Measurements from ENCODE around the gene CTNNA1. TPM values are rescaled to one million over a fixed set of nuclear protein-coding genes. Genes with fewer than 3 reads are reported as not detected.

The CTNNA1 gene
- polyA plus RNA-seq, 3 donors: 56.6 to 84.5 (median 66.2) TPM

GRCh38 chr5:138709202-138709601 is 44.0 kb upstream of the CTNNA1 start:
- Histone ChIP-seq H3K27ac (ENCODE audit: low read depth in 1 of 2, low read length in 2 of 2) (no peak overlapping the region), H3K79me2 (ENCODE audit: insufficient read depth, low read length) (no peaks in the 10 kb centered on the region), H3K4me1 (ENCODE audit: control insufficient read depth in 1 of 2, insufficient read depth in 2 of 2, low read length in 2 of 2) (no peaks in the 10 kb centered on the region), H2AFZ (ENCODE audit: insufficient read depth, low read depth, low read length, poor library complexity, severe bottlenecking) (no peak overlapping the region), H3K36me3 (replicated peaks in 1 of 2; ENCODE audit: control insufficient read depth in 1 of 2, insufficient read depth in 2 of 2, low read length in 2 of 2) (no peaks in the 10 kb centered on the region), H3K4me3 (replicated peaks in 1 of 3; ENCODE audit: low read depth in 2 of 3, low read length in 3 of 3) (no peak overlapping the region), H3K9ac (ENCODE audit: insufficient read depth, low read length, poor library complexity, severe bottlenecking) (no peak overlapping the region), H3K9me3 (replicated peaks in 1 of 2; ENCODE audit: control insufficient read depth in 1 of 2, insufficient read depth in 1 of 2, low read length in 2 of 2) (no peaks in the 10 kb centered on the region), H3K4me2 (replicated peaks; ENCODE audit: extremely low read depth, low read length, poor library complexity, severe bottlenecking) (no peak overlapping the region), H4K20me1 (ENCODE audit: insufficient read depth, low read length) (no peaks in the 10 kb centered on the region), H3K27me3 (ENCODE audit: control insufficient read depth in 2 of 2, insufficient read depth in 2 of 2, low read length in 2 of 2) (no peaks in the 10 kb centered on the region)
- no peak for DNase-seq
- WGBS (ENCODE audit: insufficient coverage): 96% methylated on average over 7 of the region's 9 CpGs
- Mint-ChIP-seq H3K36me3 (no peaks in the 10 kb centered on the region), H3K27ac (no peak overlapping the region), H3K9me3 (no peaks in the 10 kb centered on the region), H3K4me1 (peaks cover 2% of the 10 kb centered on the region), H3K4me3 (no peak overlapping the region), H3K27me3 (ENCODE audit: low read depth in 3 of 3) (peaks cover 3 to 13% (median 11%) of the 10 kb centered on the region in 3 donors)
- TF ChIP-seq CTCF (IDR thresholded peaks at IDR 0.05): no peak
- intact Hi-C loops (cut with micrococcal nuclease): no loop called here

GRCh38 chr5:138711087-138711486 is 42.1 kb upstream of the CTNNA1 start:
- Histone ChIP-seq H3K4me3 (replicated peaks in 1 of 3; ENCODE audit: low read depth in 2 of 3, low read length in 3 of 3) (no peak overlapping the region), H3K9me3 (replicated peaks in 1 of 2; ENCODE audit: control insufficient read depth in 1 of 2, insufficient read depth in 1 of 2, low read length in 2 of 2) (no peaks in the 10 kb centered on the region), H3K79me2 (ENCODE audit: insufficient read depth, low read length) (no peaks in the 10 kb centered on the region), H4K20me1 (ENCODE audit: insufficient read depth, low read length) (no peaks in the 10 kb centered on the region), H3K9ac (ENCODE audit: insufficient read depth, low read length, poor library complexity, severe bottlenecking) (no peak overlapping the region), H3K4me2 (replicated peaks; ENCODE audit: extremely low read depth, low read length, poor library complexity, severe bottlenecking) (no peak overlapping the region), H3K36me3 (replicated peaks in 1 of 2; ENCODE audit: control insufficient read depth in 1 of 2, insufficient read depth in 2 of 2, low read length in 2 of 2) (no peaks in the 10 kb centered on the region), H3K27me3 (ENCODE audit: control insufficient read depth in 2 of 2, insufficient read depth in 2 of 2, low read length in 2 of 2) (no peaks in the 10 kb centered on the region), H2AFZ (ENCODE audit: insufficient read depth, low read depth, low read length, poor library complexity, severe bottlenecking) (no peak overlapping the region), H3K4me1 (ENCODE audit: control insufficient read depth in 1 of 2, insufficient read depth in 2 of 2, low read length in 2 of 2) (no peaks in the 10 kb centered on the region), H3K27ac (ENCODE audit: low read depth in 1 of 2, low read length in 2 of 2) (no peak overlapping the region)
- no peaks in the 10 kb centered on the region for H3K36me3 Mint-ChIP-seq
- intact Hi-C loops (cut with micrococcal nuclease): no loop called here
- peaks cover 2% of the 10 kb centered on the region for H3K4me1 Mint-ChIP-seq
- H3K27me3 Mint-ChIP-seq (ENCODE audit: low read depth in 3 of 3): peaks cover 6 to 18% (median 7%) of the 10 kb centered on the region in 3 donors
- H3K27ac Mint-ChIP-seq: no peak overlapping the region
- 93% methylated on average over 2 of the region's 6 CpGs for WGBS (ENCODE audit: insufficient coverage)
- H3K4me3 Mint-ChIP-seq: no peak overlapping the region
- TF ChIP-seq CTCF (IDR thresholded peaks at IDR 0.05): no peak
- H3K9me3 Mint-ChIP-seq: no peaks in the 10 kb centered on the region
- DNase-seq: no peak

Data from CD14-positive monocyte (primary cell).